Nephron progenitor cell (in vitro differentiated cells): ENCODE data around the gene ITSN2.

Experiments
- DNase-seq: peaks from one replicate; pipeline ENCODE4 v3.0.0; 2021
- H3K27ac Mint-ChIP-seq: 2 replicates; pipeline ENCODE4 v1.8.0; 2021; ENCODE audit warnings: mild to moderate bottlenecking, moderate library complexity, mixed read lengths
- H3K27me3 Mint-ChIP-seq: 2 replicates; pipeline ENCODE4 v1.8.0; 2021; ENCODE audit warnings: mild to moderate bottlenecking, low read depth, mixed read lengths; ENCODE audit not compliant: poor library complexity
- H3K36me3 Mint-ChIP-seq: 2 replicates; pipeline ENCODE4 v1.8.0; 2021; ENCODE audit warnings: low read depth, mixed read lengths
- H3K4me1 Mint-ChIP-seq: 2 replicates; pipeline ENCODE4 v1.8.0; 2021; ENCODE audit warnings: mixed read lengths
- H3K4me3 Mint-ChIP-seq: 2 replicates; pipeline ENCODE4 v1.8.0; 2021; ENCODE audit warnings: mild to moderate bottlenecking, moderate library complexity, mixed read lengths
- H3K9me3 Mint-ChIP-seq: 2 replicates; pipeline ENCODE4 v1.8.0; 2021; ENCODE audit warnings: mild to moderate bottlenecking, moderate library complexity, mixed read lengths
- CTCF ChIP-seq: fragments of 200-600 bp; sonication (generic); IDR thresholded peaks from 2 replicates; pipeline ENCODE4 v1.5.0; 2021; ENCODE audit warnings: antibody characterized with exemption

The ITSN2 gene

DNA sequence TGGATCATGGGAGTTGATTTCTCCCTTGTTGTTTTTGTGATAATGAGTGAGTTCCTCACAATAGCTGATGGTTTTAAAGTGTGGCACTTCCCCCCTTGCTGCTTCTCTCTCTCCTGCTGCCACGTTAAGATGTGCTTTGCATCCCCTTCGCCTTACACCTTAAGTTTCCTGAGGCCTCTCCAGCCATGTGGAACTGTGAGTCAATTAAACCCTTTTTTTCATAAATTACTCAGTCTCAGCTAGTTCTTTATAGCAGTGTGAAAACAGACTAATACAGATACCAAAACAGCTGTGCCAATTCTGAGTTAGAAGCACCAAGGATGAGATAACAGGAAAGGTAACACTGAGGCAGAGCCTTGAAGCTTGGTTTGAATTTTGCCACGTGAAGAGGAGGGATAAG, 44.7 kb downstream of the ITSN2 start:
- peaks cover 18% of the 10 kb centered on the region for H3K9me3 Mint-ChIP-seq
- no peak for TF ChIP-seq CTCF
- no peaks in the 10 kb centered on the region for H3K27me3 Mint-ChIP-seq
- H3K4me3 Mint-ChIP-seq = no peak overlapping the region
- peaks cover 7% of the 10 kb centered on the region for H3K4me1 Mint-ChIP-seq
- DNase-seq = no peak
- peaks cover 19% of the 10 kb centered on the region for H3K36me3 Mint-ChIP-seq
- no peak overlapping the region for H3K27ac Mint-ChIP-seq

- Mint-ChIP-seq H3K27me3 (no peaks in the 10 kb centered on the region), H3K4me3 (no peak overlapping the region), H3K9me3 (peaks cover 9% of the 10 kb centered on the region), H3K27ac (no peak overlapping the region), H3K4me1 (peaks cover 7% of the 10 kb centered on the region), H3K36me3 (peaks cover 23% of the 10 kb centered on the region)
- no peak for TF ChIP-seq CTCF
- DNase-seq = no peak
Measured at GRCh38 chr2:24313744-24314632, 46.3 kb downstream of the ITSN2 start.

GRCh38 chr2:24307961-24308360, 52.4 kb downstream of the ITSN2 start:
- no peaks in the 10 kb centered on the region for H3K27me3 Mint-ChIP-seq
- no peaks in the 10 kb centered on the region for H3K4me1 Mint-ChIP-seq
- no peak for DNase-seq
- no peak overlapping the region for H3K4me3 Mint-ChIP-seq
- TF ChIP-seq CTCF = no peak
- H3K27ac Mint-ChIP-seq = no peak overlapping the region
- peaks cover 25% of the 10 kb centered on the region for H3K36me3 Mint-ChIP-seq
- H3K9me3 Mint-ChIP-seq = no peaks in the 10 kb centered on the region

DNA sequence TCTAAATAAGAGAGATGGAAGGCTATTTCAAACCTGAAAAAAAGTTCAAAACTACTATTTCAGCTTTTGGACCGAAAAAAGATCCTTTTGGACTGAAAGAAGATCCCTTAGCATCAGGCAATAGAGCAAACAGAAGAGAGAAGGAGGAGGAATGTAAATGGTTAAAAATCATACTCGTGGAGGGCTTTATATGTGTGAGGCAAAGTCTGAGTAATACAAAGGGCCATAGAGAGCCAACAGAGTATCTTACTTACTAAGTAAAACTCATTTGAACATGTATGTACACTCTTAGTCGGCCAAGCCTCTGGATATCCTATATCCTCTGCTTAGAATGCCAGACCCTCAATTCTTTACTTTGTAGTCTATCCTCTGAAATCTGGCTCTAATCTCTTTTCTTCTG, 55.7 kb downstream of the ITSN2 start:
- DNase-seq = no peak
- no peaks in the 10 kb centered on the region for H3K4me1 Mint-ChIP-seq
- peaks cover 3% of the 10 kb centered on the region for H3K27me3 Mint-ChIP-seq
- H3K27ac Mint-ChIP-seq = peak overlapping the region; percentile 8
- no peak overlapping the region for H3K4me3 Mint-ChIP-seq
- peaks cover 35% of the 10 kb centered on the region for H3K36me3 Mint-ChIP-seq
- H3K9me3 Mint-ChIP-seq = no peaks in the 10 kb centered on the region
- TF ChIP-seq CTCF = no peak

DNA sequence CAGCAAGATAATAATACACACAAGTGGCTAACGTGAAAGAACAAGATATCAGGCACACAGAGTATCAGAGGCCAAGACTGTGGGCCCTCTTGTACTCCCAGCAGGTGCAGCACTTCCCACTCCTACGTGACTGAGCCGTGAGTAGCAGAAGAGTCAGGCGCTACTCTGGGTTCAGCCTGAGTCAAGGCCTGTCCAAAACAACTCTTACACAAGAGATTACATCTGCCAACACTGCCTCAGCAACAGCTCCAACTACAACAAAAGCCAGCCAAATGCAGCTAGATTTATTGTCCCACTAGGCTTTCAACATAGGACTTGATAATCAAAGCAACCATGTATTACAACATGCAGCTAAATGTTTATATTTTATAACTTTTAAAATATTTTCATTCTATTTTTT, 56.2 kb downstream of the ITSN2 start:
- Mint-ChIP-seq H3K4me1 (no peaks in the 10 kb centered on the region), H3K36me3 (peaks cover 37% of the 10 kb centered on the region), H3K27me3 (peaks cover 3% of the 10 kb centered on the region), H3K27ac (peak overlapping the region; percentile 43), H3K4me3 (no peak overlapping the region), H3K9me3 (no peaks in the 10 kb centered on the region)
- no peak for DNase-seq
- TF ChIP-seq CTCF = no peak

DNA sequence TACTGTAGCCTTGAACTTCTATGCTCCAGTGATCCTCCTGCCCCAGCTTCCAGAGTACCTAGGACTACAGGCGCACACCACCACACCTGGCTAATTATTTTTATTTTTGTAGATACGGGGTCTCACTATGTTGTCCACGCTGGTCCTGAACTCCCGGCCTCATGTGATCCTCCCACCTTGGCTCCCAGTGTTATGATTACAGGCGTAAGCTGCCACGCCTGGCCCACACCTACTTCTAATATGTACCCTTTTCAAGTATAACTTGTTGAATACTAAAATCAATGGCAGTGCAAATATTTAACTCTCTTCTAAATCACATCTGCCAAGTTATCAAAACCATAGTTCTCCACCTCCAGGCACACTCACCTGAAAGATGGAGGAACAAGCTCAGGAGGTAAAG, 58.7 kb downstream of the ITSN2 start:
- no peak for TF ChIP-seq CTCF
- H3K36me3 Mint-ChIP-seq = peaks cover 45% of the 10 kb centered on the region
- H3K4me1 Mint-ChIP-seq = no peaks in the 10 kb centered on the region
- H3K27me3 Mint-ChIP-seq = peaks cover 3% of the 10 kb centered on the region
- H3K27ac Mint-ChIP-seq = no peak overlapping the region
- H3K9me3 Mint-ChIP-seq = no peaks in the 10 kb centered on the region
- DNase-seq = no peak
- H3K4me3 Mint-ChIP-seq = no peak overlapping the region
